Measurements from ENCODE around the gene QRICH2. TPM values are rescaled to one million over a fixed set of nuclear protein-coding genes. Genes with fewer than 3 reads are reported as not detected.
A peak's percentile ranks its signal among the peaks of the same experiment; 100 is the strongest.

QRICH2 gene
- total RNA-seq, 3 donors from 2014 or later: 1.1 to 2.1 (median 1.2) TPM

DNA sequence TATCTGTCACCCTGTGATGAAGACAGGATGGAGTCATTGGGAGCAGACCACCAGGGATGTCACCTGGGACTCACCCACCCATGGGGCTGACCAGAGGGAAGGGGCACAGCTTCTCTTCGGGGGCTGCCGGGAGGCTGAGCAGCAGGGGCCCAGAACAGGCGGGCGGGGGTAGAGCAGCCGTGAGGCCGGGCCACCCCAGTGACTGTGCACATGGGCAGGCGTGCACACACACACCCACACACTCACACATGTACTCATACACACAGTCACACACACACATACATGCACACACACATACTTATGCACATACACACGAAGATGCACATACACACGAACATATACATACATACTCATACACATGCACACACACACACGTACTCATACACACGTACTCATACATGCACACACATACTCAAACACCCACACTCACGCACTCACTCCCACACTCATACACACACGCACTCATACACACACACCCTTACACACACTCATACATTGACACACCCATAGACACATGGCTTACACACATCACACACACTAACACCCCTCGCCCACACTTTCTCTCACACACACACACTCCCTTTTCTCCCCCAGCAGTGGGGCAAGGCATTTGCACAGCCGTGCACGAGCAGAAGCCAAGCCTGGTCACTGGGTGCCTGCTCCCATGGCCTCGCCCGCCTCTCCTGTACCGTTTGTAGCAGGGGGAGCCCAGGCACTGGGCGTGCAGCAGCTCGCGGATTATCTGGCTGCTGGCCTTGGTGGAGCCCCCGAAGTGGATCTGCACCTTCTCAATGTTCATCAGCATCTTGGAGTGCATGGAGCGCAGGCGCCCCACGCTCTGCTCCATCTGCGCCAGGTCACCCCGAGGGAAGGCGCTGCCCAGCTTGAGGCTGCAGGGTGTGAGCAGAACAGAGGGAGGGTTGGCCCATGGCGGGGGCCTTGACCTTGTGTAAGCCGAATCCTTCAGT is 30.5 kb downstream of the QRICH2 start:
- Mint-ChIP-seq H3K9me3 (no peaks in the 10 kb centered on the region), H3K36me3 (ENCODE audit: insufficient read depth) (no peaks in the 10 kb centered on the region), H3K27me3 (ENCODE audit: low read depth) (no peaks in the 10 kb centered on the region), H3K4me1 (ENCODE audit: low read depth) (peaks cover 37% of the 10 kb centered on the region), H3K4me3 (no peak overlapping the region)
- no peak for ATAC-seq
- no peak for DNase-seq

DNA sequence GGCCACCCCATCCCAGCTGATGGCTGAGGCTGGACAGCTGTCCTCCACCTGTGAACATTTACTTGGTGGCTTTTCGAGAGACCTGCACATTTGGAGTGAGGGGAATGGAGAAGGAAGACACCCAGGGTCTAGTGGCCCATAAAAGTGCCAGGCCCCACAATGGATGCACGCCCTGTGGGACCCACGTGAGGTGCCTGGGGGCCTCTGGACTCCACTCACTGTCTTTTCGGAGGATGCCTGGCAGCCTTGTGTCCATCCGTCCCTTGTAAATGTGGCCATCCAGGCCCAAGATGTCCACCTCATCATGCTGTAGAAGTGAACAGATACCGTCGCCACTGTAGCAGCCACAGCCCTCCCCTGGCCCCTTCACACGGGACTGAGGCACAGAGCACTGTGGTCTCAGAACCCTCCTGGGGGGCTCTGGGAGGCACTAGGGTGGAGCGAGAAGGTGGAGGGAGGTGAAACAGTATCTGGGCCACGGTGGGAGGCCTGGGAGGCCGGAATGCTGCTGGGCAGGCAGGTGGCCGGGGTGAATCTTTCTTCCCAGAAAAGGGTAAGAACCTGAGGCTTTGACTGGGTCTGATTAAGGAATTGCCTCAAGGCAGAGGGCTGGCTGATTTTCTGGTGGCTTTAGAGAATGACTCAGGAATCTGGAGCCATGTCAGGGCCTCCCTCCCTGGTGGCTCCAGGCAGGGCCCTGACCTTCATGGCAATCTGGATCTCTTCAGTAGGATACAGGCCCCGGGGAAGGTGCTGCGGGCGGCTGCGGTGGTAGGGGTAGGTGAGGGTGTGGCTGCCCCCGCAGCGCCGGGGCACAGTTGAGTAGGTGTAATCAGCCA is 31.4 kb downstream of the QRICH2 start:
- H3K36me3 Mint-ChIP-seq (ENCODE audit: insufficient read depth): no peaks in the 10 kb centered on the region
- ATAC-seq (no peak), DNase-seq (no peak)
- H3K9me3 Mint-ChIP-seq: no peaks in the 10 kb centered on the region
- H3K4me1 Mint-ChIP-seq (ENCODE audit: low read depth): peaks cover 38% of the 10 kb centered on the region
- no peak overlapping the region for H3K4me3 Mint-ChIP-seq
- no peaks in the 10 kb centered on the region for H3K27me3 Mint-ChIP-seq (ENCODE audit: low read depth)

DNA sequence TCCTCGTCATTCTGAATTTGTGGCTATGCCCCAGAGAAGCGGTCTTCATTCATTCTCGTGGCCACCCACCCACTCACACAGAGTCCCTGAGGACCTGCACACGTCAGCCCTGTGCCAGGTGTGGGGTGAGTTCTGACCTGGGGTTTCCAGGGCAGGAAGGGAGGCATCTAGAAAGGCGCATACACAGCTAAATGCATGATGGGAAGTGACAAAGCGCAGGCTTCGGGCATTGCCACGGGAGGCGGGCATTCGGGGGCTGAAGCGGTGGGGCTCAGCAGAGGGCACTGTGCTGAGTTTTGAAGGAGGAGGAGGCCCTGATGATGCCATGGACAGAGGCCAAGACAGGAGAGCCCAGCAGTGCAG is 32.0 kb downstream of the QRICH2 start:
- no peak overlapping the region for H3K4me3 Mint-ChIP-seq
- no peaks in the 10 kb centered on the region for H3K9me3 Mint-ChIP-seq
- H3K27me3 Mint-ChIP-seq (ENCODE audit: low read depth): no peaks in the 10 kb centered on the region
- ATAC-seq (no peak), DNase-seq (no peak)
- peaks cover 45% of the 10 kb centered on the region for H3K4me1 Mint-ChIP-seq (ENCODE audit: low read depth)
- H3K36me3 Mint-ChIP-seq (ENCODE audit: insufficient read depth): no peaks in the 10 kb centered on the region

- H3K27me3 Mint-ChIP-seq (ENCODE audit: low read depth): no peaks in the 10 kb centered on the region
Measured at GRCh38 chr17:76275382-76276068, 32.6 kb downstream of the QRICH2 start.

GRCh38 chr17:76274112-76274956 is 33.7 kb downstream of the QRICH2 start:
- Mint-ChIP-seq H3K36me3 (ENCODE audit: insufficient read depth) (no peaks in the 10 kb centered on the region), H3K4me3 (no peak overlapping the region), H3K9me3 (no peaks in the 10 kb centered on the region), H3K4me1 (ENCODE audit: low read depth) (peaks cover 57% of the 10 kb centered on the region), H3K27me3 (ENCODE audit: low read depth) (no peaks in the 10 kb centered on the region)
- no peak for ATAC-seq
- no peak for DNase-seq

More at GRCh38 chr17:76275382-76276068, 32.6 kb downstream of the QRICH2 start:
- no peak for DNase-seq
- ATAC-seq: no peak
- Mint-ChIP-seq H3K36me3 (ENCODE audit: insufficient read depth) (no peaks in the 10 kb centered on the region), H3K4me3 (no peak overlapping the region), H3K9me3 (no peaks in the 10 kb centered on the region), H3K4me1 (ENCODE audit: low read depth) (peaks cover 49% of the 10 kb centered on the region)

GRCh38 chr17:76273445-76274111 is 34.5 kb downstream of the QRICH2 start:
- DNase-seq (no peak), ATAC-seq (no peak)
- peaks cover 3% of the 10 kb centered on the region for H3K36me3 Mint-ChIP-seq (ENCODE audit: insufficient read depth)
- H3K9me3 Mint-ChIP-seq: no peaks in the 10 kb centered on the region
- H3K4me3 Mint-ChIP-seq: no peak overlapping the region
- H3K27me3 Mint-ChIP-seq (ENCODE audit: low read depth): no peaks in the 10 kb centered on the region
- peaks cover 63% of the 10 kb centered on the region for H3K4me1 Mint-ChIP-seq (ENCODE audit: low read depth)

- Mint-ChIP-seq H3K36me3 (ENCODE audit: insufficient read depth) (peaks cover 8% of the 10 kb centered on the region), H3K4me3 (peak overlapping the region; percentile 79), H3K27me3 (ENCODE audit: low read depth) (no peaks in the 10 kb centered on the region), H3K9me3 (no peaks in the 10 kb centered on the region), H3K4me1 (ENCODE audit: low read depth) (peaks cover 67% of the 10 kb centered on the region)
- DNase-seq: peak; percentile 38
- ATAC-seq: peak; percentile 22 to 29
Measured at GRCh38 chr17:76272541-76273444, 35.3 kb downstream of the QRICH2 start.

- peaks cover 71% of the 10 kb centered on the region for H3K4me1 Mint-ChIP-seq (ENCODE audit: low read depth)
- ATAC-seq: peak; percentile 58 to 59
Measured at GRCh38 chr17:76271669-76272540, 36.2 kb downstream of the QRICH2 start.

GRCh38 chr17:76270770-76271668 is 37.1 kb downstream of the QRICH2 start:
- peak in 1 of 2 donors; percentile 2 for ATAC-seq
- H3K9me3 Mint-ChIP-seq: no peaks in the 10 kb centered on the region
- H3K36me3 Mint-ChIP-seq (ENCODE audit: insufficient read depth): peaks cover 9% of the 10 kb centered on the region
- DNase-seq: no peak
- H3K4me1 Mint-ChIP-seq (ENCODE audit: low read depth): peaks cover 66% of the 10 kb centered on the region
- H3K4me3 Mint-ChIP-seq: peak overlapping the region; percentile 79
- no peaks in the 10 kb centered on the region for H3K27me3 Mint-ChIP-seq (ENCODE audit: low read depth)

More at GRCh38 chr17:76271669-76272540, 36.2 kb downstream of the QRICH2 start:
- Mint-ChIP-seq H3K4me3 (peak overlapping the region; percentile 79), H3K9me3 (no peaks in the 10 kb centered on the region), H3K36me3 (ENCODE audit: insufficient read depth) (peaks cover 9% of the 10 kb centered on the region), H3K27me3 (ENCODE audit: low read depth) (no peaks in the 10 kb centered on the region)
- DNase-seq: peak; percentile 74

DNA sequence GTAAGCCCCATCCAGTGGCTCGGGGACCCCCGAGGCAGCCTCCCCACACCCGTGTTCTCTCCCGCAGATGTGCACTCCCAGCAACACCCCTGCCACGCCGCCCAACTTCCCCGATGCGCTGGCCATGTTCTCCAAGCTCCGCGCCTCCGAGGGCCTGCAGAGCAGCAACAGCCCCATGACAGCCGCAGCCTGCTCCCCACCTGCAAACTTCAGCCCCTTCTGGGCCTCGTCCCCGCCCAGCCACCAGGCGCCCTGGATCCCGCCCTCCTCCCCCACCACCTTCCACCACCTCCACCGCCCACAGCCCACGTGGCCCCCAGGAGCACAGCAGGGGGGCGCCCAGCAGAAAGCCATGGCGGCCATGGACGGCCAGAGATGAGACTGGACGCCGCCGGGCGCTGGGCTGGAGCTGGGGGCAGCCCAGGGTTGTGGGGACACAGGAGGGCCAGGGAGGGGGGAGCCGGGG is 37.9 kb downstream of the QRICH2 start:
- peaks cover 65% of the 10 kb centered on the region for H3K4me1 Mint-ChIP-seq (ENCODE audit: low read depth)
- DNase-seq (no peak), ATAC-seq (no peak)
- H3K27me3 Mint-ChIP-seq (ENCODE audit: low read depth): no peaks in the 10 kb centered on the region
- H3K36me3 Mint-ChIP-seq (ENCODE audit: insufficient read depth): peaks cover 9% of the 10 kb centered on the region
- H3K9me3 Mint-ChIP-seq: no peaks in the 10 kb centered on the region
- peak overlapping the region; percentile 89 for H3K4me3 Mint-ChIP-seq

Measured in activated T-cell treated with anti-CD3 and anti-CD28 coated beads, Interleukin-2, amount 50 U/mL, for 4 hours (primary cell).